ENCODE data around the gene PLCH1.

Gene PLCH1

DNA sequence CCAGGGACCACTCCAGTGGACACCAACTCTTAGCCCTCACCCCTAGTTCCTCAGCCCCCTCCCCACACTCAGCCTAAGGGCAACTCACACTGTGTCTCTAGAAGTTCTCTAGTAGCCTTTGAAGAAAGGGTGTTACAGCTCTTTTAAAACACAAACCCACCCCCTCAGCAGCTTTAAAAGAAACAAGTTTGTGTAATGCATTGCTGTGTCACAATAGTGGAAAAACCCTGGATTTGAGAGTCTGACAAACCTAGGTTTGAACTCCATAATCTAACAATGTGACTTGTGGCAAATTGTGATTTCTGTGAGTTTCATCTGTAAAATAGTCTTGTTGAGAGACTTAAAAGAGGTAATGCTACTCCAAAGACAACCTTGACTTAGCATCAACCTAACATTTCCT, 54.0 kb downstream of the PLCH1 start:
- Histone ChIP-seq H3K27ac (ENCODE audit: low read depth, low read length) (no peak overlapping the region), H3K9me3 (ENCODE audit: control insufficient read depth, insufficient read depth, low read length) (no peaks in the 10 kb centered on the region), H3K9me2 (replicated peaks; ENCODE audit: control insufficient read depth, low read length) (no peaks in the 10 kb centered on the region), H3K4me3 (ENCODE audit: low read length) (no peak overlapping the region), H3K79me2 (ENCODE audit: control insufficient read depth, low read length) (no peaks in the 10 kb centered on the region), H3K4me1 (ENCODE audit: control insufficient read depth, low read length) (no peaks in the 10 kb centered on the region), H3K27me3 (ENCODE audit: control insufficient read depth, low read length) (no peaks in the 10 kb centered on the region), H3F3A (ENCODE audit: control insufficient read depth, insufficient read depth) (no peaks in the 10 kb centered on the region), H3K36me3 (ENCODE audit: control insufficient read depth, low read length) (no peaks in the 10 kb centered on the region), H3K4me2 (ENCODE audit: low read length) (no peak overlapping the region), H4K20me1 (ENCODE audit: control insufficient read depth, insufficient read depth, low read depth, low read length) (no peaks in the 10 kb centered on the region)
- no peak for TF ChIP-seq EZH2phosphoT487 (IDR thresholded peaks at IDR 0.05; ENCODE audit: borderline replicate concordance, low read length)
- TF ChIP-seq, protein P1, sequence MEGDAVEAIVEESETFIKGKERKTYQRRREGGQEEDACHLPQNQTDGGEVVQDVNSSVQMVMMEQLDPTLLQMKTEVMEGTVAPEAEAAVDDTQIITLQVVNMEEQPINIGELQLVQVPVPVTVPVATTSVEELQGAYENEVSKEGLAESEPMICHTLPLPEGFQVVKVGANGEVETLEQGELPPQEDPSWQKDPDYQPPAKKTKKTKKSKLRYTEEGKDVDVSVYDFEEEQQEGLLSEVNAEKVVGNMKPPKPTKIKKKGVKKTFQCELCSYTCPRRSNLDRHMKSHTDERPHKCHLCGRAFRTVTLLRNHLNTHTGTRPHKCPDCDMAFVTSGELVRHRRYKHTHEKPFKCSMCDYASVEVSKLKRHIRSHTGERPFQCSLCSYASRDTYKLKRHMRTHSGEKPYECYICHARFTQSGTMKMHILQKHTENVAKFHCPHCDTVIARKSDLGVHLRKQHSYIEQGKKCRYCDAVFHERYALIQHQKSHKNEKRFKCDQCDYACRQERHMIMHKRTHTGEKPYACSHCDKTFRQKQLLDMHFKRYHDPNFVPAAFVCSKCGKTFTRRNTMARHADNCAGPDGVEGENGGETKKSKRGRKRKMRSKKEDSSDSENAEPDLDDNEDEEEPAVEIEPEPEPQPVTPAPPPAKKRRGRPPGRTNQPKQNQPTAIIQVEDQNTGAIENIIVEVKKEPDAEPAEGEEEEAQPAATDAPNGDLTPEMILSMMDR (IDR thresholded peaks at IDR 0.05; ENCODE audit: low read depth, low read length, poor library complexity, severe bottlenecking), result no peak

- Histone ChIP-seq H3K9me2 (replicated peaks; ENCODE audit: control insufficient read depth, low read length) (no peaks in the 10 kb centered on the region), H3K4me1 (ENCODE audit: control insufficient read depth, low read length) (no peaks in the 10 kb centered on the region), H3F3A (ENCODE audit: control insufficient read depth, insufficient read depth) (no peaks in the 10 kb centered on the region), H4K20me1 (ENCODE audit: control insufficient read depth, insufficient read depth, low read depth, low read length) (no peaks in the 10 kb centered on the region), H3K27ac (ENCODE audit: low read depth, low read length) (no peak overlapping the region), H3K4me2 (ENCODE audit: low read length) (no peak overlapping the region), H3K79me2 (ENCODE audit: control insufficient read depth, low read length) (no peaks in the 10 kb centered on the region), H3K27me3 (ENCODE audit: control insufficient read depth, low read length) (peaks cover 3% of the 10 kb centered on the region; the same call in 1 of the 2 replicates), H3K36me3 (ENCODE audit: control insufficient read depth, low read length) (no peaks in the 10 kb centered on the region), H3K4me3 (ENCODE audit: low read length) (no peak overlapping the region), H3K9me3 (ENCODE audit: control insufficient read depth, insufficient read depth, low read length) (no peaks in the 10 kb centered on the region)
- TF ChIP-seq EZH2phosphoT487 (IDR thresholded peaks at IDR 0.05; ENCODE audit: borderline replicate concordance, low read length), result no peak
- TF ChIP-seq, protein P1 (IDR thresholded peaks at IDR 0.05; ENCODE audit: low read depth, low read length, poor library complexity, severe bottlenecking), result no peak
Measured at GRCh38 chr3:155688481-155688880, 56.4 kb downstream of the PLCH1 start.

DNA sequence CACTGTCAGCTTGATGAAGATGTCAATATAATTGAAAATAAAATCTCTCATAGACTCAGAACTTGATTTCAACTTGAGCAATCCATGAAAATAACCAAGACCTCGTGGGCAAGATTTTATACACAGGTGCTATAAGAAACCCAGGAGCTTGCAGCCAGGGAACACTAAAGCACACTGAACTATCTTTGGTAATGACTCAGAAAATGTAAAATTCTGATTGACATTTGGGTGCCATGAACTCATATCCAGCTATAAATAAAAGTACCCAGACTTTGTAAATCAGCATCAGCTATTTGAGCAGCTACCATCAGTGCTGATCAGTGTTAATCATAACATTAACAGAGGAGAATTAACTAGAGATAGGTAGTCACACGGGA, 61.5 kb downstream of the PLCH1 start:
- no peak overlapping the region for H3K27ac ChIP-seq (ENCODE audit: low read depth, low read length)
- H3K4me1 ChIP-seq (ENCODE audit: control insufficient read depth, low read length), result no peaks in the 10 kb centered on the region
- no peak for TF ChIP-seq EZH2phosphoT487 (IDR thresholded peaks at IDR 0.05; ENCODE audit: borderline replicate concordance, low read length)
- TF ChIP-seq, protein P1 (IDR thresholded peaks at IDR 0.05; ENCODE audit: low read depth, low read length, poor library complexity, severe bottlenecking), result no peak

More for the DNA sequence above, 61.5 kb downstream of the PLCH1 start:
- H3K79me2 ChIP-seq (ENCODE audit: control insufficient read depth, low read length), result no peaks in the 10 kb centered on the region
- peaks cover 12% of the 10 kb centered on the region for H3K27me3 ChIP-seq (ENCODE audit: control insufficient read depth, low read length)
- no peak overlapping the region for H3K4me3 ChIP-seq (ENCODE audit: low read length)
- no peaks in the 10 kb centered on the region for H3K9me2 ChIP-seq (replicated peaks; ENCODE audit: control insufficient read depth, low read length)
- H4K20me1 ChIP-seq (ENCODE audit: control insufficient read depth, insufficient read depth, low read depth, low read length), result no peaks in the 10 kb centered on the region
- no peaks in the 10 kb centered on the region for H3K9me3 ChIP-seq (ENCODE audit: control insufficient read depth, insufficient read depth, low read length)
- H3K36me3 ChIP-seq (ENCODE audit: control insufficient read depth, low read length), result no peaks in the 10 kb centered on the region
- no peak overlapping the region for H3K4me2 ChIP-seq (ENCODE audit: low read length)
- H3F3A ChIP-seq (ENCODE audit: control insufficient read depth, insufficient read depth), result no peaks in the 10 kb centered on the region
